WI38 (cell line): ENCODE measurements around the gene EXOC4.
"Not testable (repeated sequence)": the region's sequence is repeated elsewhere in the genome, so short reads cannot be mapped to it uniquely, and the experiment has no call there.

Experiments
- H3K4me3 ChIP-seq: 2 replicates; pipeline ENCODE4 v1.5.1; 2011; ENCODE audit warnings: low read depth, mild to moderate bottlenecking, control low read depth, low read length
- CTCF ChIP-seq: IDR thresholded peaks from 2 replicates; pipeline ENCODE4 v1.5.1; 2012; ENCODE audit warnings: low read depth, mild to moderate bottlenecking, control low read depth, low read length

EXOC4 gene

GRCh38 chr7:133778472-133778871, 525.6 kb downstream of the EXOC4 start:
- TF ChIP-seq CTCF: no peak

GRCh38 chr7:133779538-133779937, 526.7 kb downstream of the EXOC4 start:
- not testable (repeated sequence) for H3K4me3 ChIP-seq

More at GRCh38 chr7:133778472-133778871, 525.6 kb downstream of the EXOC4 start:
- no peak overlapping the region for H3K4me3 ChIP-seq

GRCh38 chr7:133780912-133781311, 528.0 kb downstream of the EXOC4 start:
- TF ChIP-seq CTCF: no peak
- H3K4me3 ChIP-seq: no peak overlapping the region

GRCh38 chr7:133781486-133782090, 528.7 kb downstream of the EXOC4 start:
- no peak overlapping the region for H3K4me3 ChIP-seq
- TF ChIP-seq CTCF: no peak

GRCh38 chr7:133782470-133782869, 529.6 kb downstream of the EXOC4 start:
- H3K4me3 ChIP-seq: no peak overlapping the region
- no peak for TF ChIP-seq CTCF

- H3K4me3 ChIP-seq: no peak overlapping the region
- TF ChIP-seq CTCF: no peak
These were observed 530.4 kb downstream of the EXOC4 start for GRCh38 chr7:133783276-133783675.

GRCh38 chr7:133784486-133785001, 531.7 kb downstream of the EXOC4 start:
- H3K4me3 ChIP-seq: no peak overlapping the region
- no peak for TF ChIP-seq CTCF
